IPS-18c (cell line): Measurements from ENCODE around the gene CGREF1.

ENCODE experiments used
- H3K4me3 ChIP-seq: 2 replicates; pipeline ENCODE4 v1.7.0; 2013; ENCODE audit warnings: low read depth, mild to moderate bottlenecking, low read length, moderate library complexity; ENCODE audit not compliant: insufficient read depth
- H3K9me3 ChIP-seq: one replicate; pipeline ENCODE4 v1.6.1; 2013; ENCODE audit warnings: mild to moderate bottlenecking, low read length, moderate library complexity; ENCODE audit not compliant: control insufficient read depth, insufficient read depth

Gene CGREF1

DNA sequence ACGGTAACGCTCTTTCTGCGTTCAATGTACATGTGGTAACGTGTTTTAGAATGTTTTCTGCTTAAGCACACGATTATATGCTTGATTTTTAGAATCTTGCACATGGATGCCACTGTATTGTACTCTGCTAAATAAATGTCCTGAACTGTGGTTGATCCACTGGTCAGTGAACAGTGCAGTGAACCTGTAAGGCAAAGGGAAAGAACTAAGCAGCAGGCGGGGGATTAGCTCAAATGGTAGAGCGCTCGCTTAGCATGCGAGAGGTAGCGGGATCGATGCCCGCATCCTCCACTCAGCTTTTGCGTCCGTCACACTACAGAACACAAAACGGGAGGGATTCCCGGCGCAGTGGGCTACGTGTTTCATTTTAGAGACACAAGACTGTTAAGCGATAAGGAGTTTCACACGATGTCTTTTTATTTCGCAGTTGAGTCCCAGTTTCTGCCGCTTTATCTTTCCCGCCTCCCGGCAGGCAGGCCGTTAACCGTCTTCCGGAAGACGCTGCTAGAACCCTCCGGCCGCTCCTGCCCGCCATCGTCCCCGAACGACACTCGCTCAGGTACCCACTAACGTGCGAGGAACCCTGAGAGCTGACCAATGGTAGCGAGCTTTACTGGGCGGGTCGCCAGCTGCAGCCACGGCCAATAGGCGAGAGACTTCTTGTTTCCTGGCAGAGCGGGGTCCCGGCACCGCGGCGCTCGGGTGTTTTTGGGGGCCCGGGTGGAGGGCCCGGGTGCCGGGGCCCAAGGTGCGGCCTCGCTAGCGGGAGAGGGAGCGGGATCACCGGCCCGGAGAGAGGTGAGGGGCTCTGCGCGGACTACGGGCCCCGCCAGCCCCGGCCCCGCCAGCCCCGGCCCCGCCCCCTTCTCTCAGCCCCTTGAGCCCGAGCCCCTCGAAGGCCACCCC lies 67.7 kb downstream of the CGREF1 start, which contains the start of gene AGBL5:
Gene AGBL5 (plus strand): TSS at position 673 of the 906 bp plus-strand sequence. CDS start 1,291 bp downstream, outside the sequence.
- Histone ChIP-seq H3K9me3 (peaks cover 2% of the 10 kb centered on the region), H3K4me3 (peak within 1 kb of the TSS; percentile 90)
